CD14-positive monocyte (primary cell): Measurements from ENCODE around the gene APCDD1L. TPM values are rescaled to one million over a fixed set of nuclear protein-coding genes. Genes with fewer than 3 reads are reported as not detected.

Experiments
- DNase-seq, 3 donors: peaks; one replicate each; pipeline ENCODE4 v3.0.0-alpha.2; 2011 to 2022
- H2AFZ ChIP-seq: 2 replicates; pipeline ENCODE4 v1.6.0; 2012; ENCODE audit warnings: mild to moderate bottlenecking, low read depth, low read length, inconsistent platforms; ENCODE audit not compliant: insufficient read depth, poor library complexity, severe bottlenecking
- H3K27ac ChIP-seq, 2 donors: 1 replicate in 1 of 2; 2 replicates in 1 of 2; pipeline ENCODE4 v1.5.1; 2012 to 2013; ENCODE audit warnings: low read length in 2 of 2, control low read depth in 1 of 2, inconsistent platforms in 1 of 2, low read depth in 1 of 2, mild to moderate bottlenecking in 1 of 2
- H3K27me3 ChIP-seq, 2 donors: one replicate each; pipeline versions ENCODE4 v1.6.0 to v1.6.1; 2011 to 2013; ENCODE audit warnings: low read length in 2 of 2; ENCODE audit not compliant: control insufficient read depth in 2 of 2, insufficient read depth in 2 of 2
- H3K36me3 ChIP-seq, 2 donors: replicated peaks in 1 of 2; 1 replicate in 1 of 2; 2 replicates in 1 of 2; pipeline versions ENCODE4 v1.5.1 to v1.6.1; 2012 to 2013; ENCODE audit warnings: low read length in 2 of 2, control low read depth in 1 of 2, inconsistent platforms in 1 of 2, mild to moderate bottlenecking in 1 of 2; ENCODE audit not compliant: insufficient read depth in 2 of 2, control insufficient read depth in 1 of 2
- H3K4me1 ChIP-seq, 2 donors: 1 replicate in 1 of 2; 2 replicates in 1 of 2; pipeline versions ENCODE4 v1.5.1 to v1.6.1; 2012 to 2013; ENCODE audit warnings: low read length in 2 of 2, control low read depth in 1 of 2, inconsistent platforms in 1 of 2, mild to moderate bottlenecking in 1 of 2, moderate library complexity in 1 of 2; ENCODE audit not compliant: insufficient read depth in 2 of 2, control insufficient read depth in 1 of 2
- H3K4me2 ChIP-seq: replicated peaks from 2 replicates; pipeline ENCODE3; 2012; ENCODE audit warnings: low read length, moderate library complexity, mild to moderate bottlenecking; ENCODE audit not compliant: poor library complexity, severe bottlenecking; ENCODE audit errors: extremely low read depth
- H3K4me3 ChIP-seq, 3 experiments: fragments of 200-600 bp in 1 of 3; sonication (generic) in 1 of 3; replicated peaks in 1 of 3; 1 replicate in 2 of 3; 2 replicates in 1 of 3; pipeline ENCODE4 v1.5.1; 2011 to 2013; ENCODE audit warnings: low read length in 3 of 3, mild to moderate bottlenecking in 3 of 3, control low read depth in 2 of 3, low read depth in 2 of 3, inconsistent platforms in 1 of 3, moderate library complexity in 1 of 3
- H3K79me2 ChIP-seq: 2 replicates; pipeline ENCODE4 v1.6.0; 2012; ENCODE audit warnings: mild to moderate bottlenecking, control low read depth, inconsistent platforms, low read length, moderate library complexity; ENCODE audit not compliant: insufficient read depth
- H3K9ac ChIP-seq: 2 replicates; pipeline ENCODE4 v1.6.0; 2017; ENCODE audit warnings: low read length, mild to moderate bottlenecking; ENCODE audit not compliant: insufficient read depth, poor library complexity, severe bottlenecking
- H3K9me3 ChIP-seq, 2 donors: replicated peaks in 1 of 2; 1 replicate in 1 of 2; 2 replicates in 1 of 2; pipeline versions ENCODE4 v1.5.1 to v1.6.1; 2012 to 2013; ENCODE audit warnings: low read length in 2 of 2, control low read depth in 1 of 2; ENCODE audit not compliant: control insufficient read depth in 1 of 2, insufficient read depth in 1 of 2
- H4K20me1 ChIP-seq: 2 replicates; pipeline ENCODE4 v1.6.0; 2012; ENCODE audit warnings: mild to moderate bottlenecking, low read length, control low read depth, moderate library complexity; ENCODE audit not compliant: insufficient read depth
- H3K27ac Mint-ChIP-seq, 7 donors: one replicate each; pipeline ENCODE4 v1.8.0; 2020; ENCODE audit warnings: mild to moderate bottlenecking in 7 of 7, mixed read lengths in 7 of 7, moderate library complexity in 6 of 7, inconsistent platforms in 2 of 7
- H3K27me3 Mint-ChIP-seq, 3 donors: one replicate each; pipeline ENCODE4 v1.8.0; 2021 to 2022; ENCODE audit warnings: low read depth in 3 of 3, mild to moderate bottlenecking in 3 of 3, mixed read lengths in 3 of 3, moderate library complexity in 3 of 3, inconsistent platforms in 1 of 3
- H3K36me3 Mint-ChIP-seq, 2 donors: one replicate each; pipeline ENCODE4 v1.8.0; 2020; ENCODE audit warnings: mixed read lengths in 2 of 2, inconsistent platforms in 1 of 2, mild to moderate bottlenecking in 1 of 2
- H3K4me1 Mint-ChIP-seq: one replicate; pipeline ENCODE4 v1.8.0; 2020; ENCODE audit warnings: mild to moderate bottlenecking, mixed read lengths
- H3K4me3 Mint-ChIP-seq, 2 donors: one replicate each; pipeline ENCODE4 v1.8.0; 2020; ENCODE audit warnings: mild to moderate bottlenecking in 2 of 2, mixed read lengths in 2 of 2, moderate library complexity in 1 of 2
- H3K9me3 Mint-ChIP-seq, 7 donors: one replicate each; pipeline ENCODE4 v1.8.0; 2020 to 2022; ENCODE audit warnings: mixed read lengths in 7 of 7, mild to moderate bottlenecking in 6 of 7, moderate library complexity in 6 of 7, inconsistent platforms in 2 of 7
- CTCF ChIP-seq: fragments of 200-600 bp; IDR thresholded peaks from one replicate; pipeline ENCODE4 v1.8.0; 2022; ENCODE audit warnings: antibody characterized with exemption, mild to moderate bottlenecking
- WGBS: methylation state at CpG from one replicate; pipeline ENCODE4 v1.1.5; 2013; ENCODE audit warnings: missing lambda C conversion rate; ENCODE audit not compliant: insufficient coverage; 5-methylcytosine and 5-hydroxymethylcytosine counted together
- intact Hi-C, 2 donors: fragments of 100-400 bp; cut with micrococcal nuclease; formaldehyde crosslinking; loops; one replicate each; pipeline versions ENCODE4 v1.15.0 to v1.15.1; 2023
- polyA plus RNA-seq, 3 donors: library from polyadenylated mRNA; depleted of rRNA in 1 of 3; unstranded in 2 of 3; stranded (reverse) in 1 of 3; fragments of 300-500 nt in 2 of 3; fragments of >200 nt in 1 of 3; fragmentation: Illumina TruSeq in 2 of 3; gene quantifications; 1 replicate in 2 of 3; 2 replicates in 1 of 3; pipeline ENCODE4 v1.2.3, GENCODE V29; 2012 to 2021

Gene APCDD1L
- polyA plus RNA-seq, 3 donors: not detected

- Histone ChIP-seq H3K36me3 (peaks cover 0 to 1% of the 10 kb centered on the region in 2 donors), H3K4me1 (no peaks in the 10 kb centered on the region), H3K9ac (no peak overlapping the region), H3K27ac (no peak overlapping the region), H3K79me2 (no peaks in the 10 kb centered on the region), H3K4me2 (no peak overlapping the region), H3K4me3 (no peak overlapping the region), H3K27me3 (no peaks in the 10 kb centered on the region), H3K9me3 (no peaks in the 10 kb centered on the region), H2AFZ (no peak overlapping the region), H4K20me1 (no peaks in the 10 kb centered on the region)
- no peak overlapping the region for H3K27ac Mint-ChIP-seq
- no peak for TF ChIP-seq CTCF
- DNase-seq: no peak
- peaks cover 5% of the 10 kb centered on the region in 2 donors for H3K36me3 Mint-ChIP-seq
- 98% methylated on average over 11 of the region's 14 CpGs for WGBS
- H3K4me3 Mint-ChIP-seq: no peak overlapping the region
- peaks cover 0 to 7% (median 2%) of the 10 kb centered on the region in 7 donors for H3K9me3 Mint-ChIP-seq
- H3K4me1 Mint-ChIP-seq: no peaks in the 10 kb centered on the region
- intact Hi-C loops: no loop called here
- H3K27me3 Mint-ChIP-seq: peaks cover 0 to 2% (median 0%) of the 10 kb centered on the region in 3 donors
Measured at GRCh38 chr20:58457083-58457695, 58.0 kb downstream of the APCDD1L start.

- peaks cover 0 to 3% (median 2%) of the 10 kb centered on the region in 7 donors for H3K9me3 Mint-ChIP-seq
- DNase-seq: no peak
- TF ChIP-seq CTCF: no peak
- H3K27ac ChIP-seq: no peak overlapping the region
- no peaks in the 10 kb centered on the region for H3K4me1 ChIP-seq
- H3K36me3 Mint-ChIP-seq: peaks cover 12 to 19% of the 10 kb centered on the region in 2 donors
- H3K4me2 ChIP-seq: no peak overlapping the region
- H2AFZ ChIP-seq: no peak overlapping the region
- no peaks in the 10 kb centered on the region for H3K79me2 ChIP-seq
- no peak overlapping the region for H3K4me3 Mint-ChIP-seq
- H3K4me3 ChIP-seq: no peak overlapping the region
- no peak overlapping the region for H3K27ac Mint-ChIP-seq
- H3K9ac ChIP-seq: no peak overlapping the region
- no peaks in the 10 kb centered on the region for H3K9me3 ChIP-seq
- H3K27me3 ChIP-seq: no peaks in the 10 kb centered on the region
- intact Hi-C loops: no loop called here
- no peaks in the 10 kb centered on the region for H3K4me1 Mint-ChIP-seq
- H3K36me3 ChIP-seq: peaks cover 0 to 23% of the 10 kb centered on the region in 2 donors
- no peaks in the 10 kb centered on the region for H3K27me3 Mint-ChIP-seq
- H4K20me1 ChIP-seq: no peaks in the 10 kb centered on the region
Measured at GRCh38 chr20:58454460-58454859, 60.7 kb downstream of the APCDD1L start.
